ENCODE measurements around the gene CARM1. TPM values are rescaled to one million over a fixed set of nuclear protein-coding genes. Genes with fewer than 3 reads are reported as not detected.

CARM1 gene
- total RNA-seq, 2 experiments from 2014 or later: 33.2 to 33.4 TPM

Small RNA genes lying within 50 kb of the gene (microRNA-seq; reads per million reads assigned to microRNA genes)
- not detected for gene MIR6793

Other genes with a start within 250 kb of the CARM1 start
- 100 to 1,000 TPM; 112 to 121 TPM for gene SLC44A2, start 246.0 kb upstream of the CARM1 start, total RNA-seq
- 100 to 1,000 TPM; 407 to 408 TPM for gene ILF3, start 217.2 kb upstream of the CARM1 start, total RNA-seq
- gene QTRT1, start 170.1 kb upstream of the CARM1 start, total RNA-seq: 10 to 100 TPM; 36.5 to 36.6 TPM
- 100 to 1,000 TPM; 239 to 240 TPM for gene DNM2, start 153.5 kb upstream of the CARM1 start, total RNA-seq
- 10 to 100 TPM in 1 of 2 experiments, 1 to 10 TPM in 1; 9.3 to 11.2 TPM for gene TMED1, start 35.3 kb upstream of the CARM1 start, total RNA-seq
- 1 to 10 TPM; 1.1 to 2.2 TPM for gene C19orf38, start 23.1 kb upstream of the CARM1 start, total RNA-seq
- gene YIPF2, start 57.1 kb downstream of the CARM1 start, total RNA-seq: 10 to 100 TPM; 20.4 to 20.5 TPM
- gene TIMM29, start 57.3 kb downstream of the CARM1 start, total RNA-seq: 10 to 100 TPM; 20.2 to 23.0 TPM
- gene SMARCA4, start 89.5 kb downstream of the CARM1 start, total RNA-seq: 100 to 1,000 TPM; 108 to 115 TPM
- 100 to 1,000 TPM; 117 to 123 TPM for gene LDLR, start 217.9 kb downstream of the CARM1 start, total RNA-seq

Data from activated CD8-positive, alpha-beta T cell treated with anti-CD3 and anti-CD28 coated beads, Interleukin-2, amount 10 ng/mL, durations not matched to agents 7 days and 5 days (primary cell).